ENCODE data around the gene SCIN.

DNA sequence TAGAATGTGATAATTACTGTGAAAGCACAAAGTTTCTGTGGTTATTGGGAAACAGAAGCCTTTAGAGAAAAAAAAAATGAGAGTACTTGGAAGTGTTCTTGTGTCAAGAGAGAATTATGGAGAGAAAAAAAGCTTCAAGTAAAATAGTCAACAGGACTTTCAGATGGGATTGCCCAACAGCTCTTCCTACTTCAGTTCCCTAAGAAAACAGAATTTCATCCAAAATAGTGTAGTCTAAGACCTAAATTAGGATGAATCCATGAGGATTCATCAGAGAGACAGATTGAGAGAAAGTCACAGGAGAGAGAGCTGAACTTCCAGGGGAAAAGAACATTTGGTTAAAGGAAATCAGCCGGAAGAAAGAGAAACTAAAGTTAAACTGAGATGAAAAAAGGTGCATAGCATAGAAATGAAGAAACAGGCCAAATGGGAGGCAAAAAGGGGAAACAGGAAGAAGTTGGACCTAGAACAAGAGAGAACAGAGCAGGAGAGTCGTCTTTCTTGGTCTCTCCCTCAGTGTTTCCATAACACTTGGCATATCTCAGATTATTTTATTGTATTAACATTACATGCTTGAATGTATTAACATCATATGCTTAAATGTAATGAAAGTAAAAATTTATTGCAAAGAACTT lies 2.5 kb downstream of the SCIN start:
- TF ChIP-seq EZH2 (IDR thresholded peaks at IDR 0.05; ENCODE audit: insufficient read depth, poor library complexity, severe bottlenecking) (no peak), EZH2phosphoT487 (IDR thresholded peaks at IDR 0.05; ENCODE audit: insufficient read depth, low read depth) (no peak)
